Keratinocyte (primary cell): ENCODE measurements around the gene OR2F1. TPM values are rescaled to one million over a fixed set of nuclear protein-coding genes. Genes with fewer than 3 reads are reported as not detected.

Source experiments
- DNase-seq: peaks from one replicate; pipeline ENCODE4 v3.0.0-alpha.2; 2011; ENCODE audit warnings: low read depth, missing footprints, low spot score
- FAIRE-seq: peaks from 2 replicates; lab custom pipeline; 2011; peaks lifted over from hg19 to GRCh38; lab: Jason Lieb, UNC
- H2AFZ ChIP-seq: 2 replicates; pipeline ENCODE4 v1.6.0; 2012; ENCODE audit warnings: low read length, control low read depth, inconsistent platforms; ENCODE audit not compliant: control insufficient read depth
- H3K27ac ChIP-seq: 2 replicates; pipeline ENCODE4 v1.5.1; 2011; ENCODE audit warnings: low read length; ENCODE audit not compliant: control insufficient read depth, insufficient read depth
- H3K27me3 ChIP-seq: 3 replicates; pipeline ENCODE4 v1.6.0; 2011; ENCODE audit warnings: low read length; ENCODE audit not compliant: control insufficient read depth, insufficient read depth; ENCODE audit errors: extremely low read depth
- H3K36me3 ChIP-seq, 2 experiments: 2 replicates in 1 of 2; 3 replicates in 1 of 2; pipeline ENCODE4 v1.5.1; 2011; ENCODE audit warnings: low read length in 2 of 2, mild to moderate bottlenecking in 1 of 2; ENCODE audit not compliant: control insufficient read depth in 2 of 2, insufficient read depth in 2 of 2; ENCODE audit errors: extremely low read depth in 1 of 2
- H3K4me1 ChIP-seq: 3 replicates; pipeline ENCODE4 v1.5.1; 2011; ENCODE audit warnings: low read length; ENCODE audit not compliant: control insufficient read depth, insufficient read depth; ENCODE audit errors: extremely low read depth
- H3K4me2 ChIP-seq: 3 replicates; pipeline ENCODE4 v1.6.0; 2011; ENCODE audit warnings: low read depth, low read length; ENCODE audit not compliant: control insufficient read depth, insufficient read depth; ENCODE audit errors: extremely low read depth
- H3K4me3 ChIP-seq, 3 experiments: fragments of 200-600 bp in 1 of 3; sonication (generic) in 1 of 3; 2 replicates in 2 of 3; 3 replicates in 1 of 3; pipeline ENCODE4 v1.5.1; 2011 to 2016; ENCODE audit warnings: low read length in 3 of 3, mild to moderate bottlenecking in 3 of 3, control low read depth in 2 of 3, inconsistent platforms in 1 of 3, low read depth in 1 of 3, mixed read lengths in 1 of 3, mixed run types in 1 of 3, moderate library complexity in 1 of 3; ENCODE audit not compliant: control insufficient read depth in 2 of 3, insufficient read depth in 2 of 3; ENCODE audit errors: extremely low read depth in 1 of 3
- H3K79me2 ChIP-seq: 2 replicates; pipeline ENCODE4 v1.6.0; 2012; ENCODE audit warnings: low read length; ENCODE audit not compliant: control insufficient read depth, insufficient read depth
- H3K9ac ChIP-seq: 3 replicates; pipeline ENCODE4 v1.6.0; 2011; ENCODE audit warnings: low read length; ENCODE audit not compliant: control insufficient read depth, insufficient read depth; ENCODE audit errors: extremely low read depth
- H3K9me1 ChIP-seq: 3 replicates; pipeline ENCODE4 v1.6.0; 2011; ENCODE audit warnings: low read length; ENCODE audit not compliant: control insufficient read depth, insufficient read depth; ENCODE audit errors: extremely low read depth
- H3K9me3 ChIP-seq: 2 replicates; pipeline ENCODE4 v1.5.1; 2012; ENCODE audit warnings: low read depth, low read length; ENCODE audit not compliant: control insufficient read depth
- H4K20me1 ChIP-seq: 3 replicates; pipeline ENCODE4 v1.6.0; 2011; ENCODE audit warnings: low read length; ENCODE audit not compliant: control insufficient read depth, insufficient read depth; ENCODE audit errors: extremely low read depth
- EZH2 ChIP-seq: IDR thresholded peaks from one replicate; pipeline ENCODE4 v1.6.1; 2012; ENCODE audit warnings: inconsistent platforms, mild to moderate bottlenecking, low read length, moderate library complexity
- dilution Hi-C: fragments of 300-500 bp; cut with MboI; formaldehyde crosslinking; loops from one replicate; pipeline ENCODE4 v1.7.0; 2020; ENCODE audit warnings: low sequenced_read_pairs; ENCODE audit not compliant: extremely low pct_ligation_motif_present
- polyA plus RNA-seq, 5 experiments: library from polyadenylated mRNA; depleted of rRNA in 3 of 5; stranded (reverse) in 3 of 5; stranded (forward) in 1 of 5; unstranded in 1 of 5; fragments of >200 nt; gene quantifications; 1 replicate in 1 of 5; 2 replicates in 3 of 5; 3 replicates in 1 of 5; pipeline versions ENCODE4 v1.2.1 to v1.2.3, GENCODE V29; 2011 to 2012; ENCODE audit warnings: missing spikeins in 2 of 5, low read depth in 1 of 5, low replicate concordance in 1 of 5
- TF ChIP-seq, protein P1 (sequence below), 3 experiments: IDR thresholded peaks in 1 of 3; conservative IDR thresholded peaks in 1 of 3; optimal IDR thresholded peaks in 1 of 3; 2 replicates in 2 of 3; 3 replicates in 1 of 3; pipeline versions ENCODE3 to v1.5.1; 2011; ENCODE audit warnings: low read length in 3 of 3, mild to moderate bottlenecking in 3 of 3, moderate library complexity in 2 of 3, control low read depth in 1 of 3, inconsistent platforms in 1 of 3; ENCODE audit not compliant: insufficient read depth in 2 of 3; ENCODE audit errors: extremely low read depth in 1 of 3

The OR2F1 gene
- polyA plus RNA-seq, 1 donor (not counting 4 experiments of a cell fraction or from before 2014, with no cell fraction given): not detected

GRCh38 chr7:143965280-143965679, 10.6 kb downstream of the OR2F1 start:
- Histone ChIP-seq H3K27ac (no peak overlapping the region), H3K4me1 (no peaks in the 10 kb centered on the region), H3K4me3 (no peak overlapping the region), H3K9me3 (no peaks in the 10 kb centered on the region), H3K79me2 (no peaks in the 10 kb centered on the region), H2AFZ (no peak overlapping the region), H3K4me2 (no peak overlapping the region), H4K20me1 (no peaks in the 10 kb centered on the region), H3K9me1 (no peaks in the 10 kb centered on the region), H3K9ac (no peak overlapping the region), H3K27me3 (no peaks in the 10 kb centered on the region), H3K36me3 (no peaks in the 10 kb centered on the region)
- no peak for FAIRE-seq
- DNase-seq: no peak
- TF ChIP-seq, protein P1, sequence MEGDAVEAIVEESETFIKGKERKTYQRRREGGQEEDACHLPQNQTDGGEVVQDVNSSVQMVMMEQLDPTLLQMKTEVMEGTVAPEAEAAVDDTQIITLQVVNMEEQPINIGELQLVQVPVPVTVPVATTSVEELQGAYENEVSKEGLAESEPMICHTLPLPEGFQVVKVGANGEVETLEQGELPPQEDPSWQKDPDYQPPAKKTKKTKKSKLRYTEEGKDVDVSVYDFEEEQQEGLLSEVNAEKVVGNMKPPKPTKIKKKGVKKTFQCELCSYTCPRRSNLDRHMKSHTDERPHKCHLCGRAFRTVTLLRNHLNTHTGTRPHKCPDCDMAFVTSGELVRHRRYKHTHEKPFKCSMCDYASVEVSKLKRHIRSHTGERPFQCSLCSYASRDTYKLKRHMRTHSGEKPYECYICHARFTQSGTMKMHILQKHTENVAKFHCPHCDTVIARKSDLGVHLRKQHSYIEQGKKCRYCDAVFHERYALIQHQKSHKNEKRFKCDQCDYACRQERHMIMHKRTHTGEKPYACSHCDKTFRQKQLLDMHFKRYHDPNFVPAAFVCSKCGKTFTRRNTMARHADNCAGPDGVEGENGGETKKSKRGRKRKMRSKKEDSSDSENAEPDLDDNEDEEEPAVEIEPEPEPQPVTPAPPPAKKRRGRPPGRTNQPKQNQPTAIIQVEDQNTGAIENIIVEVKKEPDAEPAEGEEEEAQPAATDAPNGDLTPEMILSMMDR (optimal IDR thresholded peaks at IDR 0.05 in 1 of 3, IDR thresholded peaks at IDR 0.05 in 1 of 3, conservative IDR thresholded peaks at IDR 0.05 in 1 of 3; ENCODE audit: extremely low read depth in 1 of 3, insufficient read depth in 2 of 3, low read length in 3 of 3): no peak
- no peak for TF ChIP-seq EZH2
- dilution Hi-C loops: no loop called here

DNA sequence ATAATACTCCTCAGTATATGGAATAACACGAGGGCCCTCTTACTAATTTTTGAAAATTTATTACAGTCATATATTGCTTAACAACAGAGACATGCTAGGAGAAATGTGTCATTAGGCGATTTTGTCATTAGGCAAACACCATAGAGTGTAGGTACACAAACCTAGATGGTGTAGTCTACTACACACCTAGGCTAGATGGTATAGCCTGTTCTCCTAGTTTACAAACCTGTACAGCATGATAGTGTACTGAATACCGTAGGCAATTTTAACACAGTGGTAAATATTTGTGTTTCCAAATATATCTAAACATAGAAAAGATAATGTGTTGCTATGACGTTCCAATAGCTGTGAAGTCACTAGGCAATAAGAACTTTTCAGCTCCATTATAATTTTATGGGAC, 12.8 kb downstream of the OR2F1 start:
- TF ChIP-seq, protein P1 (optimal IDR thresholded peaks at IDR 0.05 in 1 of 3, IDR thresholded peaks at IDR 0.05 in 1 of 3, conservative IDR thresholded peaks at IDR 0.05 in 1 of 3; ENCODE audit: extremely low read depth in 1 of 3, insufficient read depth in 2 of 3, low read length in 3 of 3): no peak
- no peak for TF ChIP-seq EZH2

More for the DNA sequence above, 12.8 kb downstream of the OR2F1 start:
- H4K20me1 ChIP-seq: no peaks in the 10 kb centered on the region
- H3K9me3 ChIP-seq: no peaks in the 10 kb centered on the region
- no peak overlapping the region for H3K27ac ChIP-seq
- dilution Hi-C loops: no loop called here
- H3K4me3 ChIP-seq: no peak overlapping the region
- H3K4me1 ChIP-seq: no peaks in the 10 kb centered on the region
- H3K9ac ChIP-seq: no peak overlapping the region
- DNase-seq: no peak
- no peak for FAIRE-seq
- H3K27me3 ChIP-seq: no peaks in the 10 kb centered on the region
- H3K9me1 ChIP-seq: no peaks in the 10 kb centered on the region
- H3K79me2 ChIP-seq: no peaks in the 10 kb centered on the region
- H3K36me3 ChIP-seq: no peaks in the 10 kb centered on the region
- no peak overlapping the region for H3K4me2 ChIP-seq
- no peak overlapping the region for H2AFZ ChIP-seq
